Measurements from ENCODE around the gene CDK5RAP1. TPM values are rescaled to one million over a fixed set of nuclear protein-coding genes. Genes with fewer than 3 reads are reported as not detected.

Gene CDK5RAP1
- total and polyA plus RNA-seq, 9 of the 15 experiments (the other 6 are each of a cell fraction or from before 2014, with no cell fraction given) = 41.6 to 127 (median 58.3) TPM

- TF ChIP-seq, protein P1, sequence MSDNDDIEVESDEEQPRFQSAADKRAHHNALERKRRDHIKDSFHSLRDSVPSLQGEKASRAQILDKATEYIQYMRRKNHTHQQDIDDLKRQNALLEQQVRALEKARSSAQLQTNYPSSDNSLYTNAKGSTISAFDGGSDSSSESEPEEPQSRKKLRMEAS (CRISPR knock-in tag; IDR thresholded peaks at IDR 0.05) = peak; percentile 44; the same call in 1 of the 2 replicates
- TF ChIP-seq FOXP1 (CRISPR knock-in tag; IDR thresholded peaks at IDR 0.05) (peak; percentile 45; the same call in 1 of the 2 replicates), ELF2 (CRISPR knock-in tag; IDR thresholded peaks at IDR 0.05) (no peak), SIN3A (IDR thresholded peaks at IDR 0.05; ENCODE audit: borderline replicate concordance in 2 of 2, control insufficient read depth in 1 of 2, low read depth in 2 of 2, low read length in 2 of 2) (no peak), ZNF280A (IDR thresholded peaks at IDR 0.05; ENCODE audit: low read depth, partially characterized antibody) (no peak), DNMT1 (IDR thresholded peaks at IDR 0.05) (no peak)
- TF ChIP-seq, protein P2, sequence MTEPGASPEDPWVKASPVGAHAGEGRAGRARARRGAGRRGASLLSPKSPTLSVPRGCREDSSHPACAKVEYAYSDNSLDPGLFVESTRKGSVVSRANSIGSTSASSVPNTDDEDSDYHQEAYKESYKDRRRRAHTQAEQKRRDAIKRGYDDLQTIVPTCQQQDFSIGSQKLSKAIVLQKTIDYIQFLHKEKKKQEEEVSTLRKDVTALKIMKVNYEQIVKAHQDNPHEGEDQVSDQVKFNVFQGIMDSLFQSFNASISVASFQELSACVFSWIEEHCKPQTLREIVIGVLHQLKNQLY (CRISPR knock-in tag; conservative IDR thresholded peaks at IDR 0.05) = no peak
- TF ChIP-seq, protein P3, sequence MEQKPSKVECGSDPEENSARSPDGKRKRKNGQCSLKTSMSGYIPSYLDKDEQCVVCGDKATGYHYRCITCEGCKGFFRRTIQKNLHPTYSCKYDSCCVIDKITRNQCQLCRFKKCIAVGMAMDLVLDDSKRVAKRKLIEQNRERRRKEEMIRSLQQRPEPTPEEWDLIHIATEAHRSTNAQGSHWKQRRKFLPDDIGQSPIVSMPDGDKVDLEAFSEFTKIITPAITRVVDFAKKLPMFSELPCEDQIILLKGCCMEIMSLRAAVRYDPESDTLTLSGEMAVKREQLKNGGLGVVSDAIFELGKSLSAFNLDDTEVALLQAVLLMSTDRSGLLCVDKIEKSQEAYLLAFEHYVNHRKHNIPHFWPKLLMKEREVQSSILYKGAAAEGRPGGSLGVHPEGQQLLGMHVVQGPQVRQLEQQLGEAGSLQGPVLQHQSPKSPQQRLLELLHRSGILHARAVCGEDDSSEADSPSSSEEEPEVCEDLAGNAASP (IDR thresholded peaks at IDR 0.05) = no peak
Observed at GRCh38 chr20:33443006-33443511, 41.7 kb upstream of the CDK5RAP1 start (continued).
